SK-N-SH (cell line): Measurements from ENCODE around the gene MYLK.

Source experiments
- ELF1 ChIP-seq: IDR thresholded peaks from 2 replicates; pipeline ENCODE4 v1.4.0; 2012
- EP300 ChIP-seq, 2 experiments: IDR thresholded peaks; 2 replicates each; pipeline versions ENCODE4 v1.4.0 to v1.6.1; 2012; ENCODE audit warnings: borderline replicate concordance in 1 of 2, low read depth in 1 of 2, low read length in 1 of 2
- MAX ChIP-seq: IDR thresholded peaks from 2 replicates; pipeline ENCODE4 v1.4.0; 2012; ENCODE audit warnings: low read depth
- NRF1 ChIP-seq: IDR thresholded peaks from 2 replicates; pipeline ENCODE4 v1.6.1; 2012; ENCODE audit warnings: low read depth, mild to moderate bottlenecking, low read length
- SMC3 ChIP-seq: IDR thresholded peaks from 2 replicates; pipeline ENCODE4 v1.6.1; 2012; ENCODE audit warnings: low read depth, low read length, improper control_type of control experiment
- TAF1 ChIP-seq: IDR thresholded peaks from 2 replicates; pipeline ENCODE4 v1.6.1; 2012; ENCODE audit warnings: low read depth, mild to moderate bottlenecking, low read length, moderate library complexity, borderline replicate concordance
- TF ChIP-seq, protein P1 (sequence below): fragments of 200-600 bp; sonication (generic); IDR thresholded peaks from 2 replicates; pipeline ENCODE4 v1.6.1; 2017; ENCODE audit warnings: antibody characterized with exemption, mild to moderate bottlenecking, moderate library complexity

GRCh38 chr3:123862152-123862551, 22.0 kb downstream of the MYLK start:
- TF ChIP-seq EP300 (IDR thresholded peaks at IDR 0.05; ENCODE audit: borderline replicate concordance in 1 of 2, low read depth in 1 of 2, low read length in 1 of 2) (no peak), ELF1 (no peak), MAX (no peak), NRF1 (no peak), TAF1 (no peak), SMC3 (no peak)
- TF ChIP-seq, protein P1, sequence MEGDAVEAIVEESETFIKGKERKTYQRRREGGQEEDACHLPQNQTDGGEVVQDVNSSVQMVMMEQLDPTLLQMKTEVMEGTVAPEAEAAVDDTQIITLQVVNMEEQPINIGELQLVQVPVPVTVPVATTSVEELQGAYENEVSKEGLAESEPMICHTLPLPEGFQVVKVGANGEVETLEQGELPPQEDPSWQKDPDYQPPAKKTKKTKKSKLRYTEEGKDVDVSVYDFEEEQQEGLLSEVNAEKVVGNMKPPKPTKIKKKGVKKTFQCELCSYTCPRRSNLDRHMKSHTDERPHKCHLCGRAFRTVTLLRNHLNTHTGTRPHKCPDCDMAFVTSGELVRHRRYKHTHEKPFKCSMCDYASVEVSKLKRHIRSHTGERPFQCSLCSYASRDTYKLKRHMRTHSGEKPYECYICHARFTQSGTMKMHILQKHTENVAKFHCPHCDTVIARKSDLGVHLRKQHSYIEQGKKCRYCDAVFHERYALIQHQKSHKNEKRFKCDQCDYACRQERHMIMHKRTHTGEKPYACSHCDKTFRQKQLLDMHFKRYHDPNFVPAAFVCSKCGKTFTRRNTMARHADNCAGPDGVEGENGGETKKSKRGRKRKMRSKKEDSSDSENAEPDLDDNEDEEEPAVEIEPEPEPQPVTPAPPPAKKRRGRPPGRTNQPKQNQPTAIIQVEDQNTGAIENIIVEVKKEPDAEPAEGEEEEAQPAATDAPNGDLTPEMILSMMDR = no peak
